Neural progenitor cell (in vitro differentiated cells): ENCODE results near the gene ENO2.

Experiments
- CTCF ChIP-seq: fragments of 200-600 bp; sonication (generic); IDR thresholded peaks from 2 replicates; pipeline ENCODE4 v1.5.1; 2017; ENCODE audit warnings: antibody characterized with exemption, mild to moderate bottlenecking
- EZH2 ChIP-seq: fragments of 200-600 bp; sonication (generic); IDR thresholded peaks from 2 replicates; pipeline ENCODE4 v1.6.1; 2017; ENCODE audit warnings: antibody characterized with exemption, mild to moderate bottlenecking, moderate library complexity

DNA sequence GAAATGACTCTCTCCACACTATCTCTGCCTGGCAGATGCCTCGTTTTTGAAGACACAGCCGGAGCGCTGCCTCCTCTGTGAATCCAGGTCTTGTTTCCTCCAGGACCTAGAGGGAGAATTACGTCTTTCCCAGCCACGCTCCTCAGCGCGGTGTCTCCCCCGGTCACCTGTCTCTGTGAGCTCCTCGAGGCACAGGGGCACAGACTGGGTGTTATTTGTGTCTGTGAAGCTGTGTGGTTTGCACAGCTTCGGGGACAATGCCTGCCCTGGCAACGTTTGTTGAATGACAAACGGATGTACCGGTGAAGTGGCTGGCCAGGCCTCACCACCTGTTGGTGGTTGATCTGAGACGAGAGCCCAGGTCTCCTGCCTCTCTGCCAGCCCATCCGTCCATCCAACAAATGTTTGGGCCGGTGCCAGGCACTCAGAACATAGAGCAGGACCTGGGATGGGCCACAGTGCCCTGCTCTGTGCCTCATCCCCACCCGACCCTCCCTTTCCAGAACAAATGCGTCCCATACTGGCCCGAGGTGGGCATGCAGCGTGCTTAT lies 42.8 kb downstream of the ENO2 start:
- TF ChIP-seq CTCF (no peak), EZH2 (no peak)
